Fibroblast of the conjunctiva (primary cell): ENCODE data around the gene ARHGEF5.
"Not testable (repeated sequence)": the region's sequence is repeated elsewhere in the genome, so short reads cannot be mapped to it uniquely, and the experiment has no call there.

Experiments
- DNase-seq: peaks from one replicate; pipeline ENCODE4 v3.0.0-alpha.2; 2010; ENCODE audit warnings: low read depth

Gene ARHGEF5

GRCh38 chr7:144355176-144355822 is at the start of gene ARHGEF5:
ARHGEF5 (plus strand) TSS chr7:144355402; CDS start chr7:144362670, 7,268 bp downstream.
- DNase-seq, result not testable (repeated sequence)

GRCh38 chr7:144309702-144310101 is 45.5 kb upstream of the ARHGEF5 start:
- not testable (repeated sequence) for DNase-seq

GRCh38 chr7:144311218-144311617 is 44.0 kb upstream of the ARHGEF5 start:
- not testable (repeated sequence) for DNase-seq

GRCh38 chr7:144311872-144312469 is 43.2 kb upstream of the ARHGEF5 start, which contains the start of gene OR2A1:
OR2A1 (plus strand) TSS chr7:144312419; CDS start chr7:144318125, 5,706 bp downstream.
- not testable (repeated sequence) for DNase-seq

GRCh38 chr7:144317537-144317936 is 37.7 kb upstream of the ARHGEF5 start:
- not testable (repeated sequence) for DNase-seq

- not testable (repeated sequence) for DNase-seq
Observed at GRCh38 chr7:144319547-144319946, 35.7 kb upstream of the ARHGEF5 start.

GRCh38 chr7:144321677-144322206 is 33.5 kb upstream of the ARHGEF5 start:
- DNase-seq, result not testable (repeated sequence)

- DNase-seq, result not testable (repeated sequence)
Observed at GRCh38 chr7:144323359-144323758, 31.8 kb upstream of the ARHGEF5 start.

GRCh38 chr7:144325868-144326267 is 29.3 kb upstream of the ARHGEF5 start:
- DNase-seq, result not testable (repeated sequence)

GRCh38 chr7:144330044-144330443 is 25.2 kb upstream of the ARHGEF5 start:
- not testable (repeated sequence) for DNase-seq

GRCh38 chr7:144331221-144331995 is 23.8 kb upstream of the ARHGEF5 start:
- DNase-seq, result not testable (repeated sequence)

GRCh38 chr7:144331996-144332288 is 23.3 kb upstream of the ARHGEF5 start:
- not testable (repeated sequence) for DNase-seq

- DNase-seq, result not testable (repeated sequence)
Observed at GRCh38 chr7:144348625-144349024, 6.6 kb upstream of the ARHGEF5 start.

- DNase-seq, result not testable (repeated sequence)
Observed at GRCh38 chr7:144351667-144352066, 3.5 kb upstream of the ARHGEF5 start.

GRCh38 chr7:144356185-144356584 is 983 bp downstream of the ARHGEF5 start:
- not testable (repeated sequence) for DNase-seq

GRCh38 chr7:144356860-144357259 is 1.7 kb downstream of the ARHGEF5 start:
- DNase-seq, result not testable (repeated sequence)

- DNase-seq, result not testable (repeated sequence)
Observed at GRCh38 chr7:144362061-144362460, 6.9 kb downstream of the ARHGEF5 start.

- not testable (repeated sequence) for DNase-seq
Observed at GRCh38 chr7:144365523-144365922, 10.3 kb downstream of the ARHGEF5 start.

GRCh38 chr7:144367250-144367649 is 12.0 kb downstream of the ARHGEF5 start:
- DNase-seq, result not testable (repeated sequence)

- not testable (repeated sequence) for DNase-seq
Observed at GRCh38 chr7:144369221-144369620, 14.0 kb downstream of the ARHGEF5 start.

GRCh38 chr7:144378651-144379050 is 23.4 kb downstream of the ARHGEF5 start:
- DNase-seq, result no peak

- no peak for DNase-seq
Observed at GRCh38 chr7:144379776-144380384, 24.7 kb downstream of the ARHGEF5 start.
